ENCODE data around the gene MYOM1.

GRCh38 chr18:3097082-3097481 is 122.7 kb downstream of the MYOM1 start:
- TF ChIP-seq CTCF (IDR thresholded peaks at IDR 0.05) (no peak), ZFX (IDR thresholded peaks at IDR 0.05; ENCODE audit: borderline replicate concordance) (no peak)
